IPS-11a (cell line): ENCODE measurements around the gene ANKRD12.

Experiments
- H3K4me3 ChIP-seq: one replicate; pipeline ENCODE4 v1.5.1; 2013; ENCODE audit warnings: low read depth, low read length, control low read depth

ANKRD12 gene

GRCh38 chr18:9181275-9181674 lies 44.7 kb downstream of the ANKRD12 start:
- H3K4me3 ChIP-seq: no peak overlapping the region

GRCh38 chr18:9182852-9183399 lies 46.3 kb downstream of the ANKRD12 start:
- H3K4me3 ChIP-seq: no peak overlapping the region

GRCh38 chr18:9184998-9185613 lies 48.5 kb downstream of the ANKRD12 start:
- no peak overlapping the region for H3K4me3 ChIP-seq

- no peak overlapping the region for H3K4me3 ChIP-seq
These were observed 52.0 kb downstream of the ANKRD12 start for GRCh38 chr18:9188359-9189231.

- no peak overlapping the region for H3K4me3 ChIP-seq
These were observed 52.9 kb downstream of the ANKRD12 start for GRCh38 chr18:9189491-9189890.

- H3K4me3 ChIP-seq: no peak overlapping the region
These were observed 55.2 kb downstream of the ANKRD12 start for GRCh38 chr18:9191658-9192256.

GRCh38 chr18:9193031-9193430 lies 56.5 kb downstream of the ANKRD12 start:
- no peak overlapping the region for H3K4me3 ChIP-seq

GRCh38 chr18:9196568-9196967 lies 60.0 kb downstream of the ANKRD12 start:
- no peak overlapping the region for H3K4me3 ChIP-seq

GRCh38 chr18:9199681-9200080 lies 63.1 kb downstream of the ANKRD12 start:
- H3K4me3 ChIP-seq: no peak overlapping the region

- no peak overlapping the region for H3K4me3 ChIP-seq
These were observed 64.6 kb downstream of the ANKRD12 start for GRCh38 chr18:9201224-9201623.

- H3K4me3 ChIP-seq: no peak overlapping the region
These were observed 68.1 kb downstream of the ANKRD12 start for GRCh38 chr18:9204659-9205058.

GRCh38 chr18:9206421-9206820 lies 69.8 kb downstream of the ANKRD12 start:
- H3K4me3 ChIP-seq: no peak overlapping the region

- H3K4me3 ChIP-seq: no peak overlapping the region
These were observed 72.7 kb downstream of the ANKRD12 start for GRCh38 chr18:9209279-9209678.

GRCh38 chr18:9210966-9211365 lies 74.4 kb downstream of the ANKRD12 start:
- no peak overlapping the region for H3K4me3 ChIP-seq

GRCh38 chr18:9211955-9212354 lies 75.4 kb downstream of the ANKRD12 start:
- no peak overlapping the region for H3K4me3 ChIP-seq

- H3K4me3 ChIP-seq: no peak overlapping the region
These were observed 78.8 kb downstream of the ANKRD12 start for GRCh38 chr18:9215221-9215933.

- no peak overlapping the region for H3K4me3 ChIP-seq
These were observed 79.9 kb downstream of the ANKRD12 start for GRCh38 chr18:9216459-9216858.

GRCh38 chr18:9217743-9218451 lies 81.3 kb downstream of the ANKRD12 start:
- no peak overlapping the region for H3K4me3 ChIP-seq

- no peak overlapping the region for H3K4me3 ChIP-seq
These were observed 84.5 kb downstream of the ANKRD12 start for GRCh38 chr18:9221040-9221439.

GRCh38 chr18:9221661-9222060 lies 85.1 kb downstream of the ANKRD12 start:
- no peak overlapping the region for H3K4me3 ChIP-seq
